C1 segment of cervical spinal cord (tissue), 14 donors: ENCODE measurements around the gene COL24A1.
"Not testable (repeated sequence)": the region's sequence is repeated elsewhere in the genome, so short reads cannot be mapped to it uniquely, and the experiment has no call there.

Experiments
- DNase-seq, 14 donors: peaks; one replicate each; lab custom pipeline; 2025; lab: John Stamatoyannopoulos, UW

The COL24A1 gene

GRCh38 chr1:85991261-85991660, 165.3 kb downstream of the COL24A1 start:
- DNase-seq = no peak

DNA sequence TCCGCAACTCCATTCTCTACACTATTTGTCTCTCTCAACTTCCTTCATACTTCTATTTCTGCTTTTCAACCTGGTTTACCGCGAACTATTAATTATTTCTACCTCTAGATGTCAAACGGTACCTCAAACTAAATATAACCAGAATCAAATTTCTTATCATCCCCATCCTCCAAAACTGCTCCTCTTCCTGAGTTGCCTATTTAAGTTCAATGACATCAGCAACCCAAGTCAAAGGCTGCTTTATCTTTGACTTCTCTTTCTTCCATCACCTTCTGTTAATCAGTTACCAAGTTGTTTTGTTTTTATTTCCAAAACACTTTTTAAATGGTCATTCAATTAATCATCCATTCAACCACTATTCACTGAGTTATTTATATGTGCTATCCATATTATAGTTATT, 171.9 kb downstream of the COL24A1 start:
- DNase-seq = no peak

- DNase-seq = no peak
Observed at GRCh38 chr1:85983316-85983715, 173.3 kb downstream of the COL24A1 start.

GRCh38 chr1:85976516-85977205, 179.9 kb downstream of the COL24A1 start:
- DNase-seq = no peak

GRCh38 chr1:85975912-85976371, 180.6 kb downstream of the COL24A1 start:
- no peak for DNase-seq

DNA sequence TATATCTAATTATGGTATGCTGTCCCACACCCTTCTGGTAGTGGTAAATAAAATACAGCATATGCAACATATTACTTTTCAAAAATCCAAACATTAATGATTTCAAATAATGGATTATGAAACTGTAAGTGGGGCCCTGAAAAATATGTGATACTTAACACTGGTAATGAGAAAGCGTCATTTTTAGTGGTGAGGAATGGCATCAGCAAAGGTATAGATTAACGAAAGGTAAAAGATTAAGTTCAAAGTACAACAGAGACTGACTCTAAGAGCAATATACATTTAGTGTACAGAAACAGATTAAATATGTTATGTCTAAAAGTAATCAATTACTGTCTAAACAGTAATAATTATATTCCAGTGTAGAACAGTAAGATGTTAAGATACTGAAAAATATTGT, 194.1 kb downstream of the COL24A1 start:
- DNase-seq = no peak

GRCh38 chr1:85957760-85958159, 198.8 kb downstream of the COL24A1 start:
- no peak for DNase-seq

GRCh38 chr1:85955218-85955617, 201.4 kb downstream of the COL24A1 start:
- not testable (repeated sequence) for DNase-seq

DNA sequence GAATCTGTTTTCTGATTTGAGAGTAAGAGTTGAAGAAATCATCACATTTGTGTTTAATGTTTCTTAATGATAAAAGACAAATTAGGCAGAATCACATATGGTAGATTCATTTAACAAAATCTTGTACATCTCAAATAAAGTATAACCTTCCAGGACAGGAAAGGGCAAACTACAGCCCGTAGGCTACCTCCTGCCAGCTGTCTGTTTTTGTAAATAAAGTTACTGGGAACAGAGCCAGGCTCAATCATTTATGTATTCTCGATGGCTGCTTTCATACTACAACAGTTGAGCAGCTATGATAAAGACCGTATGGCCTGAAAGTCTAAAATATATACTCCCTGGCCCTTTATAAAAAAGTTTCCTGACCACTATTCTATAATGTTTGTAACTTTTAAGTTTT, 204.1 kb downstream of the COL24A1 start:
- DNase-seq = no peak

DNA sequence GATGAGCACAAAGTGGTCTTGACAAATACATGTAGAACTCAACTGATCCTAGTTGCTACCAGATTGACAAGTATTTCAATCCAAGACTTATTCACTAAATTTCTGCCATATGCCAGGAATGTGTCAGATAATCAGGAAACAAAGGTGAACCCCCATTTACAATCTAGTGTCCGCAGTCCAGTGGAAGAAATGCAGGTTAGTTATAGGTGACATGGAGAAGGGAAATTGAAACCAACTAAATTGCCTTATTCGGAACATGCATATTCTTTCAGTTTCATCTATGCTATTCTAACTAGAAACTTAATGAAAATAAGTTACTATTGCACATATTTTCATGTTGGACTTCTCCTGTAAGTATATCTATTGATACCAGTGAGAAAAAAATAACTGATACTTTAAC, 209.4 kb downstream of the COL24A1 start:
- no peak for DNase-seq

DNA sequence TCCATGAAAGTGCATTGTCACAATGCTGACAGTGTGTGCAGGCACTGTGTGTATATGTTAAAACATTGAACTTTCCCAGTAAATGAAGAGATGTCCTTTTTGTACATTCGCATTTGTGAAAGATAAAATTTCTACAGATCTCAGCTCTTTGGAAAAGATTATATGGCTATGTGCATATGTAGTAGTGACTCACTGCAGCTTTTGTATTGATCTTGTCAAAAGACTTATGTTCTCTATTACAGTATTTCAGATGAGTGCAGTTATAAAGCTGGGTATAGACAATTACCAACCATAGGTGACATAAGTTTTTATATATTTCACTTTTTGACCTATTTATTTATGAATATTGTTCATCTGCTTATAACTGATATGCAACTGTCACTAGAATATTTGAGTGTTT, 212.6 kb downstream of the COL24A1 start:
- no peak for DNase-seq

DNA sequence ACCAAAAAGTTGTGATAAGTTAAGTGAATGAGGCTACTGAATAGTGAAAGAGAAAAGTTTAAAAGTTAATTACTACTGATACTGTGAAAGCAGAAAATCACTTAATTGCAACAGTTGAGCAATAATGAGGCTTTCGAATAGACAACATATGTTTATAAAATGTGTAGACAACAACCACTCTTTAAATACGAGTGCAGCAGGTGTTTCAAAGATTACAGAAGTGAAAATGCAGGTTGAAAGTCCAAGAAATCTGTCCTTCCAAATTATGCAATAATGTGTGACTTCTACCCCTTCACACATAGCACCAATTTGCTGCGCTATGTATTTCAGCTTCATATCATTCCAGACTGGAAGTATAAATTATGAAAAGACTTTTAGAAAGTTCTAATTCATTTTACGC, 213.0 kb downstream of the COL24A1 start:
- DNase-seq = no peak

GRCh38 chr1:85940656-85941306, 215.8 kb downstream of the COL24A1 start:
- DNase-seq = no peak

DNA sequence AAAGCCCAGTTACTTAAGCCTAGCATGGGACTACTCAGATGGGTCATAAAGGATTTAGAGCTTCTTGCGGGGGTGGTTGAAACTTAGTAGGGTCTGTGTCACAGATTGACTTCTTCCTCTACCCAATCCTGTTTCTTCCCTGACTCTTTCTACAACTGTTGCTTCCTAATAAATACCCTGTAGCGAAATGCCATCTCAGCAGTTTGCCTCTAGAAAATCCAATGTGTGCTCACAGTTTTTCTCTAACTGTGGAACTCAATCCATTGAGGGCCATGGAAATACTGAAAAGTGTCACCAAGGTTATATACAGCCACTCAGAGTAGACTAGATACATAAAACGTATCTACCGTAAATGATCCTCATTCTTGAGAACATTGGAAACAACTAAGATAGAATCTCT, 217.7 kb downstream of the COL24A1 start:
- DNase-seq = no peak

DNA sequence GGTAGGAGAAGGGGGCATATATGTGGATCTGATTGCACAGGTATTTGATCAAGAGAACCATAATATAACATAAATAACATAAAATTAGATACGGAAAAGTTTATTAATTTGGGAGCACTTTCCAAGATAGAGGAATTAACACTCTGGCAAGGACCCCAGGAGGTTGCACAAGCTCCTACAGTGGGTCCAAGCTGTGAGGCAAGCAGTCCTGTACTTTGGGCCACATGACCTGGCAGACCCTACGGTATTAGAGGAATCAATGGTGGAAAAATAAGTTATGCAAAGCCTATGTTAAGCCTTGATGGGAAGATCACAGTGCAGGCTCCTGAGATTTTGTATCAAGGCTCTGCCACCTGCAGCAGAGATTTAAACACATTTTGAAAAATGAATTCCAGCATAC, 220.1 kb downstream of the COL24A1 start:
- no peak for DNase-seq

GRCh38 chr1:85936057-85936456, 220.5 kb downstream of the COL24A1 start:
- DNase-seq = no peak

DNA sequence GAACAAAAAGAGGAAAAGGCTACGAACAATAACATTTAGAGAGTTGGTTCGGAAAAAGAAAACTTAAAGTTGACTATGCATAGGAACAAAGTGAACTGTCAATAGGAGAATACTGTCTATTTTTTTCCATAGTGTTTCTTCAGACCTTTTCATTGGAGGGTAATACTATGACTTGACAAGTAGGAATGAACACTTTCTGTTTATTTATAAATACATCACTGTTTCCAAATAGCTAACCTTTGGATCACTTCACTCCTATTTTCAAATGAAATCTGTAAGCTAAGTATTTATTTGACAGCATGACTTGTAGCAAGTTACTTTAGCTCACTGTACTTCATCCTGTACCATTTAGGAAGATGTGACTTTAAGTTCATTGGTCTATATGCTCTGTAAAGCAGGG, 221.3 kb downstream of the COL24A1 start:
- no peak for DNase-seq

DNA sequence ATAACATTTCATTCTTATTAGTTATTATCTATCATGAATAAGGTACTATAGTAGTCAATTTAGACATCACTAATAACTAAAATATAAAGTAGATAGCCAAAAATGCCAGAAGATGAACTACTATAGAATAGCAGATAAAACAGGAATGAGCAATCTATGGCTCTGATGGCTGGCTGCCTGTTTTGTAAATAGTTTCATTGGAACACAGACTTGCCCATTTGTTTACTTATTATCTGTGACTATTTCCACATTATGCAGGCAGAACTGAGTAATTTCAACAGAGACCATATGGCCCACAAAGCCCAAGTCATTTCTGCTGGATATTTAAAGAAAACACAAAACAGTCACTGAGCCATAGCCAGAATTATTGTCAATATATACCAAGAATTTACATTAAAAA, 222.1 kb downstream of the COL24A1 start:
- no peak for DNase-seq

- no peak for DNase-seq
Observed at GRCh38 chr1:85933961-85934360, 222.6 kb downstream of the COL24A1 start.

DNA sequence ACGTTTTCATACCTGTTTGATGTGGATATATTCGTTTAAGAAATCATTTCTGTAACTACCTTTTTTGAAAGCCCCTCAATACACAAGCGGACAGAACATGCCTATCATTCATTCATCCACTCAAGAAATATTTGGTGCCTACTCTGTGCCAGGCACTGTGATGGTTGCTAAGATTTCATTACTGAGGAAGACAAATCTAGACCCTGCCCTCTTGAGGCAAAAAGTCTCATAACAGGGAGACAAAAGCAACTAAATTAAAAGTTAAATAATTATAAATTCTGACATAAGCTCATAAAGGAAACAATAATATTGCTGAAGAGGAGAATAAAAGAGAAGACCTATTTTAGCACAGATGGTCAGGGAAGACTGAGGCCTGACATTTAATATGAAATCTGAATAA, 244.8 kb downstream of the COL24A1 start:
- no peak for DNase-seq

DNA sequence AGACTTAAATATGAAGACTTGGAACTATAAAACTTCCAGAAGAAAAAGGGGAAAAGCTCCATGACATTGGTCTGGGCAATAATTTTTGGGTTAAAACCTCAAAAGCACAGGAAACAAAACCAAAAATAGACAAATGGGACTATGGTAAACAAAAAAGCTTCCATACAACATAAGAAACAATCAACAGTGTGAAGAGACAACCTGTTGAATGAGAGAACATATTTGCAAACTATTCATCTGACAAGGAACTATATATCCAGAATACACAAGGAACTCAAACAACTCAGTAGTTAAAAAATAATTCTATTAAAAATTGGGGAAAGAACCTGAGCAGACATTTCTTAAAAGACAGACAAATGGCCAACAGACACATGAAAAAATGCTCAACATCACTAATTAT, 255.7 kb downstream of the COL24A1 start:
- DNase-seq = no peak

- DNase-seq = no peak
Observed at GRCh38 chr1:85898861-85899260, 257.7 kb downstream of the COL24A1 start.

DNA sequence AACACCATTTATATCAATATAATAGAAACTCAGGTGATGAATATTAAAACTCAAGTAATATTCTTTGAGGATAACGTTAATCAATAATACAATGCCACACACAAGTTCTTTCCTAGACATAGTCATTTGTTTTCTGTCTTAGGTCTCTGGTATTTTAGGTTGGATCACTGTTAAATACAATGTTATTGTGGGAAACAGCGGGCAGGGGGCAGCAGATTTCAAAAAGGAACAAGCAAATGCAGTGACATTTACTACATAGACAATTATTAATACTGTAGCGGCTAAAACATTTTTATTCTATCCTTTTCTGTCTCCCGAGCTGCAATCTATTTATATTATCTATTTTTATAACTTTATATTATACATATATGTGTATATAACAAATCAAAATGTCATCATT, 261.9 kb downstream of the COL24A1 start:
- DNase-seq = no peak

GRCh38 chr1:85892366-85892765, 264.2 kb downstream of the COL24A1 start:
- DNase-seq = no peak
